Thymus (tissue), 11 donors: ENCODE results near the gene FCGR3B. TPM values are rescaled to one million over a fixed set of nuclear protein-coding genes. Genes with fewer than 3 reads are reported as not detected.
A peak's percentile ranks its signal among the peaks of the same experiment; 100 is the strongest.
"Not testable (repeated sequence)": the region's sequence is repeated elsewhere in the genome, so short reads cannot be mapped to it uniquely, and the experiment has no call there.

ENCODE experiments used
- DNase-seq, 9 donors: peaks; one replicate each; pipeline ENCODE4 v3.0.0-alpha.2; 2013; ENCODE audit warnings: low spot score in 9 of 9, low read depth in 6 of 9, missing footprints in 1 of 9
- H3K27ac ChIP-seq, 2 donors: one replicate each; pipeline ENCODE4 v1.5.1; 2013; ENCODE audit warnings: control low read depth in 1 of 2, low read depth in 1 of 2, low read length in 1 of 2, mild to moderate bottlenecking in 1 of 2, moderate library complexity in 1 of 2
- H3K27me3 ChIP-seq, 2 donors: one replicate each; pipeline ENCODE4 v1.5.1; 2013; ENCODE audit warnings: low read length in 1 of 2; ENCODE audit not compliant: control insufficient read depth in 2 of 2, insufficient read depth in 1 of 2
- H3K36me3 ChIP-seq, 2 donors: one replicate each; pipeline ENCODE4 v1.5.1; 2013; ENCODE audit warnings: low read length in 1 of 2, mild to moderate bottlenecking in 1 of 2, moderate library complexity in 1 of 2; ENCODE audit not compliant: control insufficient read depth in 2 of 2, insufficient read depth in 2 of 2
- H3K4me1 ChIP-seq, 2 donors: one replicate each; pipeline ENCODE4 v1.5.1; 2013; ENCODE audit warnings: low read length in 2 of 2; ENCODE audit not compliant: control insufficient read depth in 2 of 2, insufficient read depth in 2 of 2
- H3K4me3 ChIP-seq, 2 donors: one replicate each; pipeline ENCODE4 v1.5.1; 2013; ENCODE audit warnings: low read length in 2 of 2, control low read depth in 1 of 2, mild to moderate bottlenecking in 1 of 2
- H3K9me3 ChIP-seq, 2 donors: one replicate each; pipeline ENCODE4 v1.5.1; 2013; ENCODE audit warnings: low read length in 1 of 2, mild to moderate bottlenecking in 1 of 2; ENCODE audit not compliant: control insufficient read depth in 2 of 2, insufficient read depth in 1 of 2
- WGBS: extraction: QIAGEN DNeasy Blood & Tissue Kit; methylation state at CpG from one replicate; pipeline ENCODE4 v1.1.7; 2013; 5-methylcytosine and 5-hydroxymethylcytosine counted together
- polyA plus RNA-seq: library from polyadenylated mRNA; stranded (reverse); fragments of 200-250 nt; gene quantifications from one replicate; pipeline ENCODE4 v1.2.3, GENCODE V29; 2013
- total RNA-seq: library from RNA; stranded (reverse); fragments of 120-200 nt; gene quantifications from one replicate; pipeline ENCODE4 v1.2.4, GENCODE V29; 2013
- donor health status: healthy.

Gene FCGR3B
- total and polyA plus RNA-seq, 2 donors: 1.9 to 2.0 TPM

DNA sequence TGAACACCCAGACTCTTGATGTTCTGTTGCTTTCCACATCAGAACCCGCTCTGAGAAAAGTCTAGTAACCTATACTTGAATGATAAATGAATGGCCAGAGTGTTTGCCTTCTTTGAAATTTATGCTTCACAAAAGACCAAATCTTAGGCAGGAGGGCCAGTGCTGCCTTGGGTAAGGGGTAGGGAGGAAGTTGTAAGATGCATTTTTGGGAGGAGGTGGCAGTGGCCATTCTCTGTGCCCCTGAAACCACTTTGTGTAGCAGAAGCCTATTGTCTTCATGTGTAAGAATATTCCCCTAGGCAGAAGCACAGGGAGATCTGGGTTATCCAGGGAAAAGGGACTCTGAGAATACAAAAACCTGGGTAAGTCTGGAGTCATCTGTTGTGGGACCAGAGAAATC, 32.6 kb upstream of the FCGR3B start:
- not testable (repeated sequence) for H3K27ac ChIP-seq, H3K9me3 ChIP-seq, H3K27me3 ChIP-seq, H3K36me3 ChIP-seq, DNase-seq, H3K4me3 ChIP-seq, H3K4me1 ChIP-seq
- WGBS: no CpG with 5 or more reads among the region's 1 CpG

DNA sequence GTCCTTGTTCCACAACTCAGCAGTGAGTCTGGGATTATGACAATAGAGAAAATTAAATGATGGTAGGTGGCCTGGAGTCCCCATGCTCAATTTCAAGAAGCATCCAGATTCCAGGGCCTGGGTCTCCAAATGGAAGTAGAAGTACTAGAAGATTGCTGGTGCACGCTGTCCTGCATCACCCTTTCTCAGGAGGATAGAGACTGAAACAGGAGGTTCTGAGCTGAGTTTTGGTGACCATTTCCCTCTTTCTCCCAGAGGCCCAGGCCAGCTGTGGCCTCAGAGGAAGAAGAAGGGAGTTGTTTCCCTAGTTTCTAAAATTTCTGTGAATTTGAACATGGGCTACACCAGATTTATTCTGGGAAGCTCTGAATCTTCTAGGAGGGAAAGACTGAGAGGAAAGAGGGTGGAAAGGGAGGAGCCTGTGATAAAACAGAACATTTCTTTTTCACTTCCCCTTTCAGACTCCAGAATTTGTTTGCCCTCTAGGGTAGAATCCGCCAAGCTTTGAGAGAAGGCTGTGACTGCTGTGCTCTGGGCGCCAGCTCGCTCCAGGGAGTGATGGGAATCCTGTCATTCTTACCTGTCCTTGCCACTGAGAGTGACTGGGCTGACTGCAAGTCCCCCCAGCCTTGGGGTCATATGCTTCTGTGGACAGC, 31.8 kb upstream of the FCGR3B start, which contains the start of gene FCGR2B:
Gene FCGR2B (plus strand): TSS at position 460 of the 656 bp plus-strand sequence. CDS start 99 bp downstream, at position 559.
- H3K4me1 ChIP-seq, H3K4me3 ChIP-seq, H3K27ac ChIP-seq, H3K9me3 ChIP-seq, H3K36me3 ChIP-seq, H3K27me3 ChIP-seq, DNase-seq: not testable (repeated sequence)
- WGBS: no CpG with 5 or more reads among the region's 4 CpGs

DNA sequence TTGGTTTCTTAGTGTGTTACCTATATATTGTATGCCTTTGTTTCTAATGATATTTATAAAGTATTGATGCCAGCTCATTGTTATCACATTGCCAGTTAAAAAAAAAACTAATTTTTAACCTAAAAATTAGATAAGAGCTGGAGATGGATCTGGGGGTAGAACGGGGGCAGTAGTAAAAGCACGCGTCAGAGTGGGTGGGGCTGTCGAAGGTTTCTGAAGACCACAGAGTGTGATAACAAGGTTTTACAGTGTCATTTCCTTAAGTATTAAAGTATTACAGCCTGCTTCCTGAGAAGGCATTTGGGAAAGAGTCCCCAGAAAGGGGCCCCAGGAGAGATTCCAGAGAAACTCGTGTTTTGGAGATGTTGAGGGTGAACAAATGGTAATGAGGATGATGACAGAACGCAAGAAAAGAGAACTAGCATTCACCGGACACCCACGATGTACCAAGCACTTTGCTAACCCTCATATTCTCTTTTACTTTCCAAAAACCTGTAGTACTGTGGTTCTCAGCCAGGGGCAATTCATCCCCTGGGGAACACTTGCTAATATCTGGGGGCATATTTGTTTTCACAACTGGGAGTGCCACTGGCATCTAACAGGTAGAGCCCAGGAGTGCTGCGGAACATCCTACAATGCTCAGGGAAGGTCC, 30.8 kb upstream of the FCGR3B start:
- H3K27ac ChIP-seq, H3K27me3 ChIP-seq, H3K4me3 ChIP-seq, H3K4me1 ChIP-seq, DNase-seq, H3K9me3 ChIP-seq, H3K36me3 ChIP-seq: not testable (repeated sequence)
- 21% methylated on average over 3 of the region's 9 CpGs for WGBS

DNA sequence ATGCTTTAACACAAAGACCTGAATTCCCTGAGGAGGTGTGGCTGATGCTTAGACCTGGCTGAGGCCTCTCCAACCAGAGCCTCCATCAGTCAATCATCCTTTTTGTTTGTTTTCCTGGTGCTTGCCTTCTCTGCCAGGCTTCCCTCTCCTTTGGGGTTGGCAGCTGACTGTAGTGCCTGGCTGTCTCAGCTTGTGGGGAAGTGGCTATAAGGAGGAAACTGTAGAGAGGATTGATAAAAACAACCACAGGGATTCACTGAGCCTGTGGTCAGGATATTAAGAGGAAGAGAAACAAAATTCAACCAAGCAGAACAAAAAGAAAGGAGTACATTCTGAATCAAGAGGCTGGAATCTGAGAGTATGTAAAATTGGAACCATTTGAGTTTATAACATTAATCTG, 27.5 kb upstream of the FCGR3B start:
- not testable (repeated sequence) for H3K4me1 ChIP-seq, DNase-seq, H3K36me3 ChIP-seq, H3K27ac ChIP-seq, H3K9me3 ChIP-seq, H3K27me3 ChIP-seq, H3K4me3 ChIP-seq

DNA sequence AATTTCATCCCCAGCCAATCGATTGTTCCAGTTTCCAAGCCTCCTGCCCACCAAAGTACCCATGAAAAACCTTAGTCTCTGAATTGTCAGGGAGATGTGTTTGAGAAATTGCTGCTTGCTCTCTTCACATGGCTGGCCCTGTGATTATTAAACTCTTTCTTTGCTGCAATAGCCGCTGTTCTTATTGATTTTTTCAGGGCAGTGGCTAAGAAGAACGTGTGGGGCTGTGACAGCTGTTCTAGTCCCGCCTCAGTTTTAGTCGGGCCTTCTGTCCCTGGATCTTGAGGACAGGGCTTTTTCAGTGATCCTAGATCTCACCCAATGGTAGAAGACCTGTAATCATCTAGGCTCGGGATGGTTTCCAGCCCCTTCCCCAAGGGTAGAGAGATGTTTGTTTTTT, 23.0 kb upstream of the FCGR3B start:
- H3K9me3 ChIP-seq, H3K4me1 ChIP-seq, H3K27me3 ChIP-seq, H3K27ac ChIP-seq, DNase-seq, H3K4me3 ChIP-seq, H3K36me3 ChIP-seq: not testable (repeated sequence)
- 62% methylated on average over 6 of the region's 6 CpGs for WGBS

DNA sequence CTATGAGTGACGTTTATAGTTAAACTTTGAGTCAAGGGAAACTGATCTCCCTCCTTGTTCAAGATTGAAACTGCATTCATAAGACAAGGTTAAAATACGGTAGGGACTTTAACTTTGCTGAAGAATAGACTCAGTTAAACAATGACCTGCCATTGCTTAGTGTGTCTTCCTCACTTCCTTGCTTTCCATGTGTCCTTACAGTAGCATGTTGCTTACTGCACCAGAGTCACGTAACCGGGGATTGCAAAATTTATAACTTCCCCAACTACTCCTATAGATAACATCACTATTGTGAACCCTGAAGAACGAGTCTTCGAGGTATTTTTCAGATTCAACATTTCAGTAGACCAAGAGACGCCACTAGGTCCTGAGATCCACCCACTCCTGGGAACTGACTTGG, 22.6 kb upstream of the FCGR3B start:
- H3K27me3 ChIP-seq, H3K27ac ChIP-seq, H3K4me3 ChIP-seq, DNase-seq, H3K9me3 ChIP-seq, H3K36me3 ChIP-seq, H3K4me1 ChIP-seq: not testable (repeated sequence)
- WGBS: 37% methylated on average over 2 of the region's 7 CpGs

DNA sequence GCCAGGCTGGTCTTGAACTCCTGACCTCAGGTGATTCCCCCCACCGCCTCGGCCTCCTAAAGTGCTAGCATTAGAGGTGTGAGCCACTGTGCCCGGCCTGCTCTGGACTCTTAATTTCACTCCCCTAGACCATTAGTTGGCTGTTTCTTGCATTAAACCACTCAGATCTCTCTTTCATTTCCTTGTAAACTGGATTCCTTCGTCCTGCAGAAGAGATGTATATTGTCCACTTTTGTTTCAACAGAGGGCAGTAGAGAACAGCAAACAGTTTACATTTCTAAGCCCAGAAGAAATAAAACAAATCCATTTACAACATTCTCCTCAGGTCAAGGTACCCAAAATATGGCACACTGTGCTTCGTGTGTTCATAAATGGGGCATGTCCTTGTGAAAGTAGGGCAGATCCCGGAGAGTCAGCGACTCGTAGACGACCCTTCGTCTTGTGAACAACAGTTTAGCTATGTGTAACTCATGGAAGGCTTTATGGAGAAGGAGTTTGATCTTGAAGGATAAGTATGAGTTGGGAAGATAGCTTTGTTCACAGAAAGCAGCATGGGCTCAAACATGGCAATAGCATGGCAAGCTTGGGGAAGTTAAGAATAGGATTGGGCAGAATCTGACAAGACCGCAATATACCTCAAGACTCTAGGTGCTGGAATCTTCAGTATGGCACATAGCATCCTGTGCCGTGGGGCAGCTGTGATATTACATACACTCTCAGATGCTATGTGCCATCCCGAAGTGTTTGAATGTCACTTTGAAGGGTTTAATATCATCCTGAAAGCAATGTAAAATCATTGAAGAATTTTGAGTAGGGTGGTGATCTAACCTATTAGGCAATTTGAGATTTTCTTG, 16.8 kb upstream of the FCGR3B start:
- H3K4me1 ChIP-seq, H3K36me3 ChIP-seq, H3K4me3 ChIP-seq, H3K9me3 ChIP-seq, H3K27ac ChIP-seq, H3K27me3 ChIP-seq: not testable (repeated sequence)
- DNase-seq: peak in 2 of 9 donors; percentile 13 to 15
- 65% methylated on average over 11 of the region's 13 CpGs for WGBS

DNA sequence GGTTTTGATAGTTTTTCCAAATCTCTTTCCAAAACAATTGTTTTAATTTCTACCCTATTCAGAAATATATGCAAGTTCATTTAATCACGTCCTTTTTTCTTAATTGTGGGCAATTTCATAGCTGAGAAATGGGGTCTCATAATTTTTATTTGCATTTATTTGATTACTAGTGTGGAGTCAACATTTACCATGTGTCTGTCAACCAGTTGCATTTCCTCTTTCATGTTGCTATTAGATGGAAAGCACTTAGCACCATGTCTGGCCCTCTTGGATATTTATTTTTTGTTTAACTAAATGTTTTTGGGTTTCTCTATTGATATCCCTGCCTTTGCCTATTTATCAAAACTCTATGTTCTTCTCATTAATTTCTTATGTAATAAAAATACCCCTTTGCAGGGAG, 13.9 kb upstream of the FCGR3B start:
- H3K9me3 ChIP-seq, H3K4me1 ChIP-seq, DNase-seq, H3K4me3 ChIP-seq, H3K27me3 ChIP-seq, H3K27ac ChIP-seq, H3K36me3 ChIP-seq: not testable (repeated sequence)
- 97% methylated on average over 1 of the region's 1 CpG for WGBS

DNA sequence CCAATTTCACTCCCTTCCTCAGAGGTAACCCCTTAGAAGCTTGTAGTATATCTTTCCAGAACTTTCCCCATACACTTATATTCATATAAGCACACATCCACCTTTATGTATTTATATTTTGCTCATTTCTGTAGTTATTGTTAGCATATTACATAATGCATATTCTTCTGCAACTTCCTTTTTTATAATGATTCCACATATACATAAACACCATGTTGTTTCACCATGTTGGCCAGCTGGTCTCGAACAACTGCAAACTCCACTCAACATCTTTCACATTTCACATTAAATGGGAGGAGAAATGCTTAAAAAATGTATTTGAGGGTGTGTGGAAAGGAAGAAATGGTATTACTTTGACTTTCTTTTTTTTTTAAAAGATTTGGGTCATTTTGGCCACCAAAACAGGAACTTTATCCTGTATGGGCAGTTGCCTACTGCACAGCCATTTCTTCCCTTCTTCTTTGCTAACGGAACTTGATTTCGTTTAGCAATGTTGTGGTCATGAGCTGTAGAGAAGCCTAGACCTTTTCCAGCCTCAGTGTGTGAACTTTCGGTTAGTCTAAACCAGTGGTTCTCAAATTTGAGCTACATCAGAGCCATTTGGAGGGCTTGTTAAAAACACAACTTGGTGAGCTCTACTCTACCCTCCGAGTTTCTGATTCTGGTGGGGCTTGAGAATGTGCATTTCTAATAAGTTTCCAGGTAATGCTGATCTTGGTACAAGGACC, 12.7 kb upstream of the FCGR3B start:
- WGBS: 91% methylated on average over 5 of the region's 5 CpGs
- not testable (repeated sequence) for H3K27me3 ChIP-seq, H3K4me1 ChIP-seq, DNase-seq, H3K36me3 ChIP-seq, H3K4me3 ChIP-seq, H3K9me3 ChIP-seq, H3K27ac ChIP-seq
